GM19455 (cell line): Measurements from ENCODE around the gene ACP2.

Source experiments
- ATAC-seq: cut with Tn5 transposase; IDR thresholded peaks from one replicate; pipeline ENCODE4 v1.9.1; 2021; ENCODE audit not compliant: unreplicated experiment

The ACP2 gene

GRCh38 chr11:47269002-47269828, 20.6 kb upstream of the ACP2 start:
- ATAC-seq, result peak; percentile 48

- ATAC-seq, result no peak
Measured at GRCh38 chr11:47268448-47269001, 19.9 kb upstream of the ACP2 start.

- no peak for ATAC-seq
Measured at GRCh38 chr11:47267876-47268275, 19.3 kb upstream of the ACP2 start.

- ATAC-seq, result no peak
Measured at GRCh38 chr11:47264521-47264920, 15.9 kb upstream of the ACP2 start.

DNA sequence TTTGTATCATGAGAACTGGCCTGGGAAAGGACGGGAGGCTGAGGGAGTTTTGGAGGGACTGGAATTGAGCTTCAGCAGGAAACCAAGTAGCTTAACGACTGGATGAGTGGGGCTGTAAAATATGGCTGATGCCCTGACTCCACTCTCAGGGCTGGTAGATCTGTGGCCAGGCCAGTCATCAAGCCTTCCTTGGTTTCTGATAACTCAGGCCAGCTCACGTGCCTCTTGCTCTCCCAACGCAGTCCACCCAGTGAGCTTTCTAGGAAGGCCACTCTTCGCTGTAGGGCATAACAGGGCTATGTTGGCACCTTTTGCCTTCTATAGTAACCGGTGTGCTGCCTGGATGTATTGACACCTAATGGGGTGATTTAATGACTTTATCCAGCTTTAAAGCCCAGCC, 15.5 kb upstream of the ACP2 start:
- no peak for ATAC-seq

DNA sequence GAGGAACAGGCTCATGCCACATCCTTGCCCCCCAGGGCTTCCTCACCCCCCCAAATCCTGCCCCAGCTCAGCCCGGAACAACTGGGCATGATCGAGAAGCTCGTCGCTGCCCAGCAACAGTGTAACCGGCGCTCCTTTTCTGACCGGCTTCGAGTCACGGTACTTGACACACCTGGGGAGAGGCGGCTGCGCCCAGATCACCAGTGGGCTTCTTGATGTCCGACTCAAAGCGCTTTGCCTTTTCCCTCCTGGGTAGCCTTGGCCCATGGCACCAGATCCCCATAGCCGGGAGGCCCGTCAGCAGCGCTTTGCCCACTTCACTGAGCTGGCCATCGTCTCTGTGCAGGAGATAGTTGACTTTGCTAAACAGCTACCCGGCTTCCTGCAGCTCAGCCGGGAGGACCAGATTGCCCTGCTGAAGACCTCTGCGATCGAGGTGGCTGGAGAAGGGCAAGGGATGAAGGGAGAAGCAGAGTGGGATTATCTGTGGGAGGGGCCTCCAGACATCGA, 12.7 kb upstream of the ACP2 start:
- no peak for ATAC-seq

GRCh38 chr11:47260366-47260765, 11.8 kb upstream of the ACP2 start:
- no peak for ATAC-seq

- ATAC-seq, result no peak
Measured at GRCh38 chr11:47259232-47259977, 10.8 kb upstream of the ACP2 start.

DNA sequence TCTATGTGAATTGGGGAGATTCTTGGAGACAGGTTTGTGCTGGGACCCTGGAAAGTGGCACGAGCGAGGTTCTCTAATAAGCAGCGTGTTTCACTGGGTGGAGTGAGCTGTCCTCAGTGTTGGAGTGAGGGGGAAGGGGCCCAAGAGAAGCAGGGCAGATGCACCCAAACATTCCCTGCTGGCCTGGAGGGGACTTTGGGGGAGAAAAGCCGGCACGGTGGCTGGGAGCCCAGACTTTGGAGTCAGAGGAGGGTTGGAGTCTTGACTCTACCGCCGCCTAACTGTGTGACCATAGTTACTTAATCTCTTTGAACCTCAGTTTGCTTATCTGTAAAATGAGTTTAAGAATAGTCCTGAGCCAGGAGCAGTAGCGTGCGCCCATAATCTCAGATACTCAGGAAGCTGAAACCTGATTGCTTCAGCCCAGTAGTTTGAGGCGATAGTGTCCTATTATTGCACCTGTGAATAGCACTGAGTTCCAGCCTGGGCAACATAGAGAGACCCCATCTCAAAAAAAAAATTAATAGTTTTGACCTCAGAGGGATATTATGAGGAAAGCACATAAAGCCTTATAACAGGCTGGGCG, 9.8 kb upstream of the ACP2 start:
- ATAC-seq, result no peak

DNA sequence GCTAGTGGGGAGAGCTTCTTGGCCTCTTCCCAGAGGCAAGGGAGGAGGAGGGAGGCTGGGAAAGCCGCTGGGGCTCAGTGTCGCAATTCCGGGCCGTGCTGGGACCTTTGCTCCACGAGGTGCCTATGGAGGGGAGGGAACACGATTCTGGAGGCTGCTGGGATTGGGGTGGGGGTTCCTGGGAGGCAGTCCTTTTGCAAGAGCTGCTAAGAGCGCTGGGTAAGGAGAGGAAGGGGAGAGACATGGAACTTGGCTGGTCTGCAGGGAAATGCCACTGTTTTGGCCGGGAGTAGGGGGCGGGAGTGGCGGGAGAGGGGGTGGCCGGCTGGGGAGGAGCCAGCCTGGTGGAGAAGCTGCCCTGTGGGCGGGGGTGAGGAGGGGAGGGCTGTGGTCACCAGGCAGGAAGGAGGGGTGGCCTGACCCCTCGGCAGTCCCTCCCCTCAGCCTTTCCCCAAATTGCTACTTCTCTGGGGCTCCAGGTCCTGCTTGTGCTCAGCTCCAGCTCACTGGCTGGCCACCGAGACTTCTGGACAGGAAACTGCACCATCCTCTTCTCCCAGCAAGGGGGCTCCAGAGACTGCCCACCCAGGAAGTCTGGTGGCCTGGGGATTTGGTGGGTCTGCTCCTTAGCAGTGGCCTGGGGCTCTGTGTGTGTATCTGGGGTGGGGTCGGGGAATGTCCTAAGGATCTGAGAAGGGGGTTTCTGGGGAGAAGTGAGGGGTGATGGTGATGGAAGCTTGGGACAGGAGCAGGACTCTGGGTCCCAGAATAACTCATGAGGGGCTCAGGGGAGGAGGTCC, 9.1 kb upstream of the ACP2 start, which contains the start of gene NR1H3:
NR1H3 (plus strand) TSS at position 480 of the 800 bp plus-strand sequence. CDS start 1,221 bp downstream, outside the sequence.
- ATAC-seq, result no peak

DNA sequence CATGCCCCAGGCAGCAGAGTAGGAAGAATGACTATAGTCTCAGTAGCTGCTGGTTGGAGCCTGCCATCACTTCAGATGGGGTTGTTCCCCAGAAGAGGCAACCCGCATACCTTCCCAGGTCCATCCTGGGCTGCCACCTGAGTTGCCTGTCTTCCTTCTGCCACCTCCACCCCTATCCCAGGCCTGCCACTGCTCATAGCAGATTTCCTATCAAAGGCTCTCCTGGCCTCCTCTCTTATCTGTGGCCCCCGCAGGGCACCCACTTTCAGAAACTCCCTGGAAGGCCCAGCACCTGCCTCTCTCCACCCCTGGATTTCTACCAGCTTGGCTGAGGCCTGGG, 8.5 kb upstream of the ACP2 start:
- ATAC-seq, result no peak

DNA sequence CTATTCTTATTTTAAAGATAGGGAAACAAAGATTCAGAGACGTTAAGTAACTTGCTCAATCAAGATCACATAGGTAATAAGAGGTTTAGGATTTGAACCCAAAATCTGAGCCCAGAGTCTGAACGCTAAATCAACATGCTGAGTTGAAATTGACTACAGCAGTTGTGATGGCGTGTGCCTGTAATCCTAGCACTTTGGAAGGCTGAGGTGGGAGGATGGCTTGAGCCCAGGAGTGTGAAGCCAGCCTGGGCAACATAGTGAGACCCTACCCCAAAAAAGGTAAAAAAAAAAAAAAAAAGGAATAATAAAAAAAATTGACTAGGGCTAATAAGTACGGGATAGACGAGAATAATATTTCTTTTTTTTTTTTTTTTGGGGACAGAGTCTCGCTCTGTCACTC, 7.8 kb upstream of the ACP2 start:
- ATAC-seq, result no peak

GRCh38 chr11:47254386-47254785, 5.8 kb upstream of the ACP2 start:
- ATAC-seq, result no peak

GRCh38 chr11:47253660-47254059, 5.0 kb upstream of the ACP2 start:
- no peak for ATAC-seq

DNA sequence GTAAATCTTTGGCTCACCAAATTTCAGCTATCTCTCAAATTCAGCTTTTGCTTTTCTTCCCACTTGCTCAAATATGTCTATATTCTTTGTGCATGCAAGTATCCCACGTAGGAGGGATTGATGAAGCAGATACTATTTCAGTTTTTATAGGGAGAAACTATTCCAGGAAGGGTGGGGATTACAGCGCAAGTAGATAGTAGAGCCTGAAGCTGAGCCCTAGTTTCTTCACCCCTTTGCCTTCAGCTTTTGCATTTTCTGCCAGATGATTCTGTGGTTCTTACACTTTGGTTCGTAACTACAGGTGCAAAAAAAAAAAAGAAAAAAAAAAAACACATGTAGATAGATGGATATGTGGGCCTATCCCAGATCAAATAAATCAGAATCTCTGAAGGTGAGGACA, 3.1 kb upstream of the ACP2 start:
- no peak for ATAC-seq

DNA sequence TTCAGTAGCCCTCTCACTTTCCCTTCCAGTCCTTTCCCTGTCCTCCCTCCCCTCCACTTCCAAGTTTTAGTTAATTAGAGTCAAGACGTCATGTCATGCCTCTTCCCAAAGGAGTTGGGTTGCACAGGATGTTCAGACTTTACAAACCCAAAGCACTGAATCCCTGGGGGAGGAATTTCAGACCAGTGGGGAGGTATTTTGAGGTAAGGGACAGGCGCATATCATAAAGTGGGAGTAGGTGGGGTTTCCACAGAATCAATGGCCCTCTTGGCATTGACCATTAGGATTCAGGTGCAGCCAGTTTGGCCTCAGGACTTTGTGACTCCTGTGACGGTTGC, 733 bp upstream of the ACP2 start:
- ATAC-seq, result no peak

DNA sequence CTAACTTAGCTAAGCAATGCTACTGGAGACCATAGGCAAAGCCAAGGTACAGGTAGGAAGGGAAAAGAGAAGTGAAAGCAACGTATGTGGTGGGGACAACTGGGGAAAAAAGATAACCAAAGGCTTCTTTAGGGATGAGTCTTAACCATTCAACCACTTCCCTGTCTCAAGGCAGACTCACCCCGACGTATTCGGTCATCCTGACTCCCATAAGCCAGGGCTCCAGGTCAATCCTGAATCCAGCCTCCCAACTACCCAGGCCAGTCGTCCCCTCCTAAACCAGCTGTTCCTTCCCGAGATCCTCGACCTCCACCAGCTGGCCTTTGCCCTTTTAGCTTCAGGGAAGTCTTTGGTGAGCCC, 330 bp downstream of the ACP2 start:
- peak; percentile 35 for ATAC-seq

DNA sequence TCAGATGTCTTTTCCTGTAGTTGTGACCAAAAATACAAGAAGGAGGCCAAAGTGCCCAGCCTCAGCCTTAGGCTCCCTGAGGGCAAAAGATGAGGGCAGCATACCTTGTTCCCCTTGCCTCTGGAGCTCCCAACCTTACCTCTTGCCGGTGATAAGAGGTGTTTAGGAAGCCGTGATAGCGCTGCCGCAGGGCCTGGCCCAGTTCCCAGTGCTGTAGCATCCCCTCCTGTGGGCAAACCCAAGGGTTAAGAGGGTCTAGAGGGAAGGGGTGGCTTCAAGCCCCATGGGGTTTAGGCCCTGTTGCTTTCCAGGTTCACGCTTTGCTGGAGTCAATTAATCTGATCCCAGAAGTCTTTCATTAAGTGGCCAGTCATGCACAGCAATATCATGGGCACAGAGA, 1.1 kb downstream of the ACP2 start:
- ATAC-seq, result no peak

GRCh38 chr11:47245611-47246357, 2.8 kb downstream of the ACP2 start:
- no peak for ATAC-seq
